ENCODE results near the gene WEE2.

WEE2 gene

DNA sequence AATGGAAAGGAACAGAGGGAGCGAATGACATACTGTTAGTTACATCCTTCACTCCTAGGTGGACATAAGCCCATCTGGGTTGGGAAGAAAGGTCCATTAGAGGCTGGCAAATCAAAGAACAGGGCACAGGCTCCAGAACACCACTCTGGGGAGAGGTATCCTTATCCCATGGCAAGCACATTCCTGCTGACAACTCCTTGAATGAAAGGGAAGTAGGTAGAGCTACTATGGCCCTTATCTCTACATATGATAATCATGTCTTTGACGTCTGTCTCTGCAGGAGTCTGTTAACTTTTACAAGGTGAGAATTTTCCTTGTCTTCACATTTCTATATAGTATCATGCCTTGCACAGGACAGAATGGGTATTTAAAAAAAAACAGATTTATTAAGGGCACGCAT, 16.6 kb upstream of the WEE2 start:
- DNase-seq (ENCODE audit: low spot score), result no peak

DNA sequence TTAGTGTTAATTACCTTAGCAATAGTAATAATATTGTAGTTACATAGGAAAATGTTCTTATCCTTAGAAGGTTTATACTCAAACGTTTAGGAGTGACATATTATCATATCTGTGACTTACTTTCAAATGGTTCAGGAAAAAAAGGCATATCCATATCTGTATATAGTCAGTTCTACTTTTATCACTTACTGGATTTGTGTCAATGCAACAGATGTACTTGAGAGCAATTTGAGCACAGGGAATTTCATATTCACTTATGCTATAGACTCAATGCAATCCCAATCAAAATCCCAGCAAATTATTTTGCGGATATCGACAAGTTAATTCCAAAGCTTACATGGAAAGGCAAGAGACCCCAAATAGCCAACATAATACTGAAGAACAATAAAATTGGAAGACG, 16.2 kb upstream of the WEE2 start:
- DNase-seq (ENCODE audit: low spot score), result no peak

DNA sequence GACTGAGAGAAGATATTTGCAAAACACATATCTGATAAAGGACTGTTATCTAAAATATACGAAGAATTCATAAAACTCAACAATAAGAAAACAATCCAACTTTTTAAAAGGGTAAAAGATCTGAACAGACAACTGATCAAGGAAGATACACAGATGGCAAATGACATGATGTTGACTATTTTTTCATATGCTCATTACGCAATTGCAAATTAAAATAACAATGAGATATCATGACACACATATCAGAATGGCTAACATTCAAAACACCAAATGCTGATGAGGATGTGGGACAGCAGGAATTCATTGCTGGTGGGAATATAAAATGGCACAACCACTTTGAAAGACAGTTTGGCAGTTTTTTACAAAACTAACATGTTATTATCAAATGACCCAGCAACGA, 15.1 kb upstream of the WEE2 start:
- no peak for DNase-seq (ENCODE audit: low spot score)

DNA sequence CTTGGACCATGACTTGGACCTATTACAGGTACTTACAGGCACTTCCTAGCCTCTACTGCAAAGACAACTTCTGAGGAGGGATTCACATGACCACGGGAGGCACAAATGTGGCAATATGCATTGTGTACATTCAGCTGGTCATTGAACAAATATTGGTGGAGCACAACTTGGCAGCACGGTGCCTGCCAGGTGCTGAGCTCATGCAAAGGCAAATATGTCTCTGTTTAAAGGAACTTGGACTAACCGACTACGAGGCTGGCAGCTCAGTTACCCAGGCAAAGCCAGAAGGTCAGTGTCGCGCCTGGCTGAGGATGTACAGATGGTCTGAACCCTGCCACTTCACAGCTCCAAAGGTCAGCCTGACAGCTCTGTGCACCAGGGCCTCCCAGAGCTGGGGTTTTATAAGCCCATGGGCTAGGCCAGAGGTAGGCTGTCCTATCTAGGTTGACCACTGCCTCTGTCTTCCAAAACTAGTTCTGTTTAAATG, 12.3 kb upstream of the WEE2 start:
- DNase-seq (ENCODE audit: low spot score), result no peak

DNA sequence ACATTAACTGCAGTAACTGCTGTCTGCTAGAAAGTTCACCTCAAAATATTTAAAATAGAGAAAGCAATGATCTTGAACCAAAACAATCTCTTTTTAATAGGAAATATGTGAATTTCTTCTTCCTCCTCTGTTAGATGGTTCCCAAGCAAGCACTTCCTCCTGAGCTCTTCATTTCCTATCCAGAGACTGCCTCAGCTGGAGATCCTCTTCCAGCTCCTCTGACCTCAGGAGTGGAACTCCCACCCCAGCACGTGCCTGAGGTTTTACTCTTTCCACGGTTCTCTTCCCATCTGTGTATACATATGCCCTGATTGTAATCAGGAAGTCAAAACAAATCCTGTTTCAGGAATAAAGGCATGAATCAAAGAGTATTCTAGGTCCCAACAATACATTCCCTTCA, 11.8 kb upstream of the WEE2 start:
- no peak for DNase-seq (ENCODE audit: low spot score)

DNA sequence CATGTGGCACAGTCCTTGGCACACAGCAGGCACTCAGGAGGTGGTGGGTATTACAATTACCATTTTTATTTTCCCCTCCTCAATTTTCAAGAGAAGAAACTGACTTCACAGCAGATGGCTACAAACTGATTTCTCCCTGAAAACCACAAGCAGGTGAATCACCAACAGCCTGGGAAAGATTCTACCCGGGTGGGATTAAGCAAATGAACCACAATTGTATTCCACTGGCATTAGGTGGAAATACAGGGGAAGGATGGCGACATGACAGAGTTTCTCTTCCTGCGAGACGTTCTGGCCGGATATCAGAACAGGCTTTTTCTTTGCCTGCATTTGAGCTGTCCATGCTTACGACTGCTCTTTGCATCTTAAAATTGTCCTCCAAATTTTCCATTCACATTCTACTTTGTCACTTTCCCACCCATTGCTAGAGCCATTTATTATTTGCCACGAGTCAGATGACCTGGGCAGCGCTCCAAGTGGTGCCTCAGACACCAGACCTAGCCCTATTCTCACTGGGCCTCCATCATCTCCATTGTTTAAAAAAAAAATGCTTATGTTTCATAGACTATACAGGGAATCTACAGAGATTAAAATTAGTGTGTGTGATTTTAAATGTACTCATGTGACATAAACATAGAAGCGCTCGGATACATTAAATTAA, 10.8 kb upstream of the WEE2 start:
- DNase-seq (ENCODE audit: low spot score), result peak; percentile 70

DNA sequence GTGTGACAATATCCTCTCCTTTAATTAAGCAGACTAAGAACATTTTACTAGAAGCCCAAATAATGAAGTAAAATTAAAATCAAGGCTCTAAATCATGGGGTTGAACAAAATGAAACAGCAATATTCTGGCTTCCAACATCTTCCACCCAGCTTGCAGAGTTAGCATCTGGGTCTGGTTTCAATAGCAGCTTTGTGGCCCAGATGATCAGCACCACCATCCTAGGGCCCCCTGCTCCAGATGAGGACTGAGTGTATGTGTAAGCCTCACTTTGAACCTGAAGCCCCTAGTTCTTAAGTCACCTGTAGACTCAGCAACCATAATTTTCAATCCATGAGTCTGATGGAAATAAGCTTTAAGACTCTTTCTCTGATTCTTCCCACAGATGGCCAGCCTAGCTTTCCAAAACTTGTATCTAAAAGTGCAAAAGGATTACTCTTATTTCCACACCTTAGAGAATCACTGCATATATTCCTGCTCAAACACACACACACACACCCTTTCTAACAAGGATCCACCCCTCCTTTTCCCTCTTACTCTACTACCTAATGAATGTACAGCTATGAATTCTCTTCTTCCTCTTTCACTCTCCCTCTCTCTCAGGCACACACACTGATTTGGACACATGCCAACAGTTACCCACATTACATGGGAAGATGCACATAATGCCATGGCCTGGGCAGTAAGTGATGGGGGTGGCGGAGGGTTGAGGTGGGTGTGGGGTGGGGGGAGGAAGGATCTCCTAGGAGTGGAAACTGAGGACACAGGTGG, 9.7 kb upstream of the WEE2 start:
- DNase-seq (ENCODE audit: low spot score), result no peak

DNA sequence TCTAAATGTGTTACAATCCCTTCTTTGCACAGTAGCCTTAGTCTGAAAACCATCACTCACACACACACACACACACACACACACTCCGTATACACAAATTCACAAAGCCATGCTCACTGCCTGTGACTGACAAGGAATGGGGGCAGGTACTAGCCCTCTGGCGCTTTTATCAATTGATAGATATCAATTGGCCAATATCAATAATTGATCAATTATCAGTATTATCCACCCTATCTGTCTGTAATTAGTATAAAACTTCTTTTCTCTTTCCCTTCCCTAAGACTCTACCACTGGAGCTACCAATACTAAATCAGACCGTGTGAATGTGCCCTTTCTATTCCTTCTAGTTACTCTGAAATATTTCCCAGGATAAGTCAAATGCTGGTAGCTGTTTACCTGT, 8.3 kb upstream of the WEE2 start:
- no peak for DNase-seq (ENCODE audit: low spot score)

DNA sequence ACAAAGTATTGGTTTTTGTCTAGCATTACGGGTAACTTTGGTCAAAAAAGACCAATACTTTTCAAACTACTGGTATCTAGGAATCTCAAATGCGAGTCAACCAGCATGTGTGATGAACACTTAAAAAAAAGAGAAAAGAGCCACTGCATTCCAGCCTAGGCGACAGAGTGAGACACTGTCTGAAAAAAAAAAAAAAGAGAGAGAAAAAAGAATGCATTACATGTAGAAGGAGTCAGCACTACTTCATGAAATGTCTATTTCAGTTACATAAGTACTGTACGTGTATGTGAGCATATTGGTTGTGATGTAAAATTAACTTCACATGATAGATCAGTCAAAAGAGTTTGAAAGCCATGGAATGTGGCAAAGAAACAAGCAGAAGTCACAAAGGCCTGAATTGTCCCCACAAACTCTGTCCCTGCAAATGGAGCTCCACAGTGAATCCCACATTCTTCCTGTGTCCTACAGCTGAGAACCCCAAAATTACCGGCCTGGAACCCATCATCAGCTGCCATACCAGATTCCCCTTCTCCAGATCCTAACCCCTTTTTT, 7.8 kb upstream of the WEE2 start:
- no peak for DNase-seq (ENCODE audit: low spot score)

DNA sequence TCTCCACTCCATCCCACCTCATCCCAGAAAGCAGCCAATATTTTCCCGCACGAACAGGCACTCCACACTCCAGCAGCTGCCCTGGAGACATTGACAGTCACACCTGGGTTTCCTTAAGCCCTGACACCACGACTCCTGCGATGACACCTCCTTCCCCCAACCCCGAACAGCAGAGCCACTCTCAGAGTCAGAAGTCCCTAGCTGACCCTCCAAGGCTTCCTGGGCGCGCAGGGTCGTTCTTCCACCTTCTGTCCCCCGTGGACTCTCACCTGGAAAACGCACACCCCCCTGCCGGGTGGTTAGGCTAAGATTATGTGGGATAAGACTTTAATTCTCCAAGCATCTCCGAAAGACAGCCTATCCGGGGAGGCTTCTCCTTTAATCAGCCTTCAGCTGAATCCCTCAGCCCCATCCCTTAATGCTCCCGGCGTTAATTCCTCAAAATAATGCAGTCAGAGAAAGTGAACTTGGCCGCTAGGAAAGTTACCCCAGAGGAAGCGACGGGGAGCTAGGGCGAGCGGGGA, 7.2 kb upstream of the WEE2 start:
- no peak for DNase-seq (ENCODE audit: low spot score)

DNA sequence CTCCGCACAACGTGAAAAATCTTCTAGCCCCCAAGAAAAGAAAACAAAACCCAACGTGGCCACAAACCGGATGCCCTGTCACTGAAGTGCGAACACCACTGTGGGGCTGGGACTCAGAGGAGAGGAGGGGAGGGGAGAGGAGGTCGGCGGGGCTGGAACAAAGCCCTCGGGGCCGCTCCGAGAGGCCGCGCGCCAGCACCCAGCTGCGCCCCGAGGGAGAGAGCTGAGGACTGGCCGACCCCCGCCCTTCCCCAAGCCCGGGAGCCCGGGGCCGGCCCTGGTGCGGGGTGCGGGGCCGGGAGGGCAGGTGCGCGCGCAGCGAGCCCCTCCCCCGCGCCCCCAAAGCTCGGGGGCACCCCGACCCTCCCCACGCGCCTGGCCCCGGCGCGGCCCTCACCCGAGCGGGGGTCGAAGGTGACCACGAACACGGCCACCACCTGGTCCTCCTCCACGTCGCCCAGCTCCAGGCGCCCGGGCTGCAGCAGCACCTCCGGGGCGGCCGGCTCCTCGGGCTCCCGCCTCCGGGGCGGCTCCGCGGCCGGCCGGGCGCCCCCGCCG, 6.6 kb upstream of the WEE2 start:
- DNase-seq (ENCODE audit: low spot score), result peak; percentile 38

DNA sequence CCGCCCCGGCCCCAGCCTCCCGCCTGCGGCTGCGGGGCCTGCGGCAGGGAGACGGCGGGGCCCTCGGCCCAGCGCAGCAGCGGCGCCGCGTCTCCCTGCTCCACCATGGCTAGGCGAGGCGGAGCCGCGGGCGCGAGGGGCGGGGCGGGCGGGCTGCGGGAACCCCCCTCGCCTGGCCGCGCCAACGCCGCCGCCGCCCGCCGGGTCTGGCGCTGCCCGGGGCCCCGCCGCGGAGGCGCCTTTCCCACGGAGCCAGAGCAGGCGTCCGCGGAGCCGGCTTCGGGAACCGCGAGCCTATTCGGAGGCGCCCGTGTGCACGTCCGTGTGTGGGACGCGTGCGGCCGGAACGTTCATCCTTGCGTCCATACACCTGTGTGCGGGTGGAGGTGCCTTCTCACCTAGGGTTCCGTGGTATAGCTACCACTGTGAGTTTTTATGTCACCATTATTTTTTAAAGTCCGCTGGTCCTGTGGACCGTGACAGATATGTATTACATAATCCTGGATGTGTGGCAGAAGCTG, 6.0 kb upstream of the WEE2 start, which contains the start of gene DENND11:
Gene DENND11 (minus strand): TSS at position 120 of the 521 bp plus-strand sequence. CDS start 13 bp downstream, at position 107.
- DNase-seq (ENCODE audit: low spot score), result peak; percentile 44

DNA sequence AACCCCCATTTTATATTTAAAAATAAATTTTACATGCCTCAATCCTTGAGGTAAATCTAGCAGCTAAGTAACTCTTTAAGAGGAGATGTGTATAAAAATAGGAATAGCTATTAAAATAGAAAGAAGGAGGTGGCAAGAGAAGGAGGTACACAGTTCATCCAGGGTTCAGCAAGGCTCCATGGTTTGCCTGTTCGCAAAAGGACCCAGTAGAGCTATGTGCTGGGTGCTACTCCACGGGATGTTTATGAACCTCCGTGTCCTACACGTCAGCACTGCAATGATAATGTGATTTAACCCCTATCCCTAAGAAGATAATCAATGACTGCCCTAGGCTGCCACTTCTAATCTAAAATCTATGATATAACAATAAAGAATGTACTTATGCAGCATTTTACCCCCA, 5.3 kb upstream of the WEE2 start:
- DNase-seq (ENCODE audit: low spot score), result no peak

DNA sequence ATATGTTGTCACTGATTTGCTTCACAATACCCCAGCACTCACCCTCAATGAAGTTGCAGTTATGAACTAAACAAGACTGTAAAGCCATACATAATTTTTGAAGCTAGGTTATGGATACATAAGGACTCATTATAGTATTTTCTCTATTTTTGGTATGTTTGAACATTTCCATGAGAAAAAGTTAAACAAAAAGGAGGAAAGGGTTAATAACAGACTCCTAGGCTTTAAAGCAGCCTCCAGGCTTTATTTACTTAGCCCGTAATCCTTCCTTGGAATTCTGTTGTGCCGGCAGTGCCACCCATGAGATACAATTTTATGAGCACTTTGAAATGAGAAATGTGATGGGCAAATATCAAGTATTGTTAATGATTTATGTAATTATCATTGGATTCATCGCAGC, 4.0 kb upstream of the WEE2 start:
- no peak for DNase-seq (ENCODE audit: low spot score)

DNA sequence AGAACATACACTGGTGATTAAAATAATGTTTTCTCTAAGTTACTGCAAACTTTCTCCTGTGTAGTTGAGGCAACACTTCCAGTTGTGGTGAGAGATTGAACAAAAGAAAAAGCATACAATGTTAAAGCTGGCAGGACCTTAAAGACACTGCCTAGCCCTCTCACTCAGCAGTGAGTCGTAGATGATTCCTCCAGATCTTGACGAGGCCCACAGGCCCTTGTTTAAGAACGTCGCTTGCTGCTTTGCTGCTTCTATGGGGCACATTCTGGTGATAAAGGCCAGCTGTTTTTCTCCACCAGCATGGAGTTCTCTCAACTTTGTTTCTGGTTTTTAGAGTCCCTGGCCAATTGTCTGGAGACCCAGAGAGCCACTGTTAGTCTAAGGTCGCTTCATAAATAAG, 3.4 kb upstream of the WEE2 start:
- no peak for DNase-seq (ENCODE audit: low spot score)

DNA sequence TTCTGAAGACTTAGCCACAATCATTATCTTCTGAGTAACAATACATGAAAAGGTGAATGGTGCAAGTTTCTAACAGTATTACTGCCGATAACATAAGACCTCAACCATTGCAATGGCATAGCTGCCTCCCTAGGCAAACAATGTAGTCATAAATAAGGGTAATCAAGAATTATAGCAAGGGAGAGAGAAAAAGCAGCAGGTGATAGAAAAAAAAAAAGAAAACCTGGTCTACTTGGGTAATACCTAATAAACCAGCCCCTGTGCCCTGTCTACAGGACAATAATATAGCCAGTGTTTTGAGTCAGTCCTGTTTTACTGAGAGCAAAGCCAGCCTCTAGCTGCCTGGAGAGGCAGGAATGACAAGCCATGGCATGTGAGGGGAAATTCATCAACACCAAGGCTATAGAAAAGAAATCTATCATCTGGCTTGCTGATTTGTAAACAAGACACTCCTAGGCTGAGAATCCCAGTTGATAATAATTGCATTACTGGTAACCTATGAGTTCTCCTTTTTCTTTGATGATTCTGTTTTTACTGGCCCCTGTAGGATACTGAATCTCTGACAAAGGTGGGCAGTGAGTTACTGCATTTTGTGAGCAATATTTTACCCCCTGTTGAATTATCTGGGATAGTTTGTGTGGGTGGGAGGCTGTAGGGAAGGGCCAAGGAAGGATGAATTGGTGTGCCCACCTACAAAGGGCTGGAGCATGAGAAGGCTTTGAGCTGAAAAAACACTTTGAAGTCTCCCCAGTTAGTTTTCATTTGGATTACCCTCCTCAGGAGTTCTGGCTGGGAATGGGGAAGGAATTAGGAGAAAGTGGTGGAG, 1.7 kb upstream of the WEE2 start:
- DNase-seq (ENCODE audit: low spot score), result no peak

DNA sequence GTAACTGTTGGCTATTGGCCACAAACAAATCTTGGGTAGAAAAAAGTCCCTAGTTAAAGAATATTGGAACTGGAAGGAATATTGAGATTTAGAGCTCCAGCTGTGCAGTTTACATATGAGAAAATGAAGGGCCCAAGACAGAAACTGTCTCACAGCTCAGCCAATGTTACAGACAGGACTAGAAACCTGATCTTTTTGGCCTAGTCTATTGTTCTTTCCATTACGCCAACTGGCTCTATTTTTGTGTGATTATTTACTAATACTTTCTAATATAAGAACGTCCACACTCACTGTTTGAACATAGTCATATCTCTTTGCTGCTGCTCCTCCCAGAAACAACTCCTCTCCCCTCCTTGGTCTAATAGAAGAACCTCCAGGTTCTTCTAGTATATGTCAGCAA, 1.2 kb downstream of the WEE2 start:
- DNase-seq (ENCODE audit: low spot score), result no peak

DNA sequence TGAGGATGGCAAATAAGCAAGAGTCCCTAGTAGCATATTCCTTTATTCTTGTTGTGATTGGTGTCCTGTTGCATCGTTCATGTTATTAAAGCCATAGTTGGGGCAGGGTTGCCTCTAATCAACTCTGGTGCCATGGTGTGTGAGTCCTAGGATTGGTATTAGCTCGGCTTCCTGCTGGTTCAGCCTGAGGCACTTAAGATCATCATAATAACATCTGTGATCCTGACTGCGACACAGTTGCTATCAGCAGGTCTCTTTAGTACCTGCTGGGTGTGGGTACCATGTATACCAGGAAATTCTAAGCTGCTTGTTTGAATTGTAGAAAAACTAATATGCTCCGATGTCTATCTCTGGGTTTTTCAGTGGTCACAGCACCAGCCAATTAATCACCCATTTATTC, 1.6 kb downstream of the WEE2 start:
- no peak for DNase-seq (ENCODE audit: low spot score)

DNA sequence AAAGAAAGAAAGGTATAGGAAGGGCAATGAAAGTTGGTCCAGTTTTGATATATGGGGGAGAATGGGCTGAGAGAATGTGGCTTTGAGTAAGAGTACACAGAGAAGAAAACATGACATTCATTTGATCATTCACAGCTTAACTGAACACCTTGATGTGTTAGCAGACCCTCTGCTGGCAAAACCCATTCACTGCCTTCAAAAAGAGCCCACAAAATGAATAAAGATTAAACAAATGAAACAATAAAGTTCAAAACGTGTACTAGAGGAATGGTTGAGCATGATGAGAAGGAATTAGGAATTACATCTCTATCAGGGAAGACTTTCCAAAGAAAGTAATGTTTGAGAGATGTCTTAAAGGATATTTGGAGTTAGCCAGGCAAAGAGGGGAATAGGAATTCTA, 2.1 kb downstream of the WEE2 start:
- DNase-seq (ENCODE audit: low spot score), result no peak

DNA sequence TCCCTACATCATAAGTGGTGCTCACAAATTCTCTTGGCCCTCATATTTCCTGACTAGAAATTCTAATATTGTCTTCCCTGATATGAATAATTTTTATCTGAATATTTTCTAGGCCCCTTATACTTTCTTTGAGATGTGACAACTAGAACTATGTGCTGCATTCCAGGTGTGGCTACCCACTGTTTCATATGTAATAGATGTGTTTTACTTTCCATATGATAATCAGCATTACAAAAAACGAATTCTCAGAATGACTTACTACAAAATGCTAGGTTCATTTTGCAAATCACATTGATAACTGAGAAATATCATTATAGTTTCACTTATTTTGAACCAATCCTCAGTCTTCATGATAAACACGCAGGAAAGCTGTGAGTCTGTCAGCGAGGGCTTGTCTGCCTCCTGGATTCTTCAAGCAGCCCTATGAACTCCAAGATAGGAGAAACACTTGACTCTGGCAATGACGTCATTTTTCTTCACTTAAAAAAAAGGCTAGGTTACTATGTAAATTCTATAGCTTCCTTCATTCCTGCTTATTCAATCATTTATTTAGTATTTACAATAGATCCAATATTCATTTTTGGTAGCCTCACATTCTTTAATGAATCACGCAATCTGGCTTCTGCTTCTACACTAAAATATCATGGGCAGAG, 4.6 kb downstream of the WEE2 start:
- DNase-seq (ENCODE audit: low spot score), result no peak

DNA sequence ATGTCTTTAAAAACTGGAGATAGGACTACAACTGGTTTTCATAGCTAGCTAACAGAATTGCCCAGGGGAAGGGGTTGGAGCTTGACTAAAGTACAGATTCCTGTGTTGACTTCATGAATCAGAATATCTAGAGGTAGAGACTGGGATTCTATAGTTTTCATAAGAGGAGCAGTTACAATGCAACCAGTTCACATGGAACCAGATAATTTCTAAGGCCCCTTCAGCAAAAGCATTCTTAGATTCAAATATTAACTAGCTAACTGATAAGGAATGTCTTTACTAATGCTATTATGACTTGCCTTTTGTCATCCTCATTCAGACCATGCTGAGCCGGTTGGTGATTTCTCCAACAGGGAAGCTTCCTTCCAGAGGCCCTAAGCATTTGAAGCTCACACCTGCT, 5.7 kb downstream of the WEE2 start:
- DNase-seq (ENCODE audit: low spot score), result no peak

Data from SW480 (cell line).